Glutamatergic neuron (in vitro differentiated cells): Measurements from ENCODE around the gene PAIP2. TPM values are rescaled to one million over a fixed set of nuclear protein-coding genes. Genes with fewer than 3 reads are reported as not detected.

Experiments
- DNase-seq: peaks from one replicate; pipeline ENCODE4 v3.0.0; 2022
- H3K27ac Mint-ChIP-seq: one replicate; pipeline ENCODE4 v1.8.0; 2020; ENCODE audit warnings: mild to moderate bottlenecking, mixed read lengths, inconsistent platforms; ENCODE audit not compliant: unreplicated experiment
- H3K27me3 Mint-ChIP-seq: one replicate; pipeline ENCODE4 v1.8.0; 2020; ENCODE audit warnings: mild to moderate bottlenecking, moderate library complexity, mixed read lengths, inconsistent platforms; ENCODE audit not compliant: unreplicated experiment
- H3K36me3 Mint-ChIP-seq: one replicate; pipeline ENCODE4 v1.8.0; 2020; ENCODE audit warnings: mild to moderate bottlenecking, mixed read lengths, inconsistent platforms; ENCODE audit not compliant: unreplicated experiment
- H3K4me1 Mint-ChIP-seq: one replicate; pipeline ENCODE4 v1.8.0; 2020; ENCODE audit warnings: mild to moderate bottlenecking, low read depth, mixed read lengths, inconsistent platforms; ENCODE audit not compliant: unreplicated experiment
- H3K4me3 Mint-ChIP-seq: one replicate; pipeline ENCODE4 v1.8.0; 2020; ENCODE audit warnings: mild to moderate bottlenecking, mixed read lengths, inconsistent platforms; ENCODE audit not compliant: unreplicated experiment
- H3K9me3 Mint-ChIP-seq: one replicate; pipeline ENCODE4 v1.8.0; 2020; ENCODE audit warnings: mild to moderate bottlenecking, moderate library complexity, mixed read lengths, inconsistent platforms; ENCODE audit not compliant: unreplicated experiment
- total RNA-seq: library from RNA; stranded (reverse); fragmentation: NEBNext Ultra II Directional; extraction: Animal tissue kit (Norgen Biotek cat#: 25700); gene quantifications from one replicate; pipeline ENCODE4 v1.2.1, GENCODE V29; 2021; ENCODE audit not compliant: unreplicated experiment
- TF ChIP-seq, protein P1 (sequence below): fragments of 200-600 bp; sonication (generic); IDR thresholded peaks from one replicate; pipeline ENCODE4 v1.5.0; 2021; ENCODE audit not compliant: partially characterized antibody, unreplicated experiment

Gene PAIP2
- total RNA-seq, 1 donor from 2014 or later, result 128 TPM

- TF ChIP-seq, protein P1, sequence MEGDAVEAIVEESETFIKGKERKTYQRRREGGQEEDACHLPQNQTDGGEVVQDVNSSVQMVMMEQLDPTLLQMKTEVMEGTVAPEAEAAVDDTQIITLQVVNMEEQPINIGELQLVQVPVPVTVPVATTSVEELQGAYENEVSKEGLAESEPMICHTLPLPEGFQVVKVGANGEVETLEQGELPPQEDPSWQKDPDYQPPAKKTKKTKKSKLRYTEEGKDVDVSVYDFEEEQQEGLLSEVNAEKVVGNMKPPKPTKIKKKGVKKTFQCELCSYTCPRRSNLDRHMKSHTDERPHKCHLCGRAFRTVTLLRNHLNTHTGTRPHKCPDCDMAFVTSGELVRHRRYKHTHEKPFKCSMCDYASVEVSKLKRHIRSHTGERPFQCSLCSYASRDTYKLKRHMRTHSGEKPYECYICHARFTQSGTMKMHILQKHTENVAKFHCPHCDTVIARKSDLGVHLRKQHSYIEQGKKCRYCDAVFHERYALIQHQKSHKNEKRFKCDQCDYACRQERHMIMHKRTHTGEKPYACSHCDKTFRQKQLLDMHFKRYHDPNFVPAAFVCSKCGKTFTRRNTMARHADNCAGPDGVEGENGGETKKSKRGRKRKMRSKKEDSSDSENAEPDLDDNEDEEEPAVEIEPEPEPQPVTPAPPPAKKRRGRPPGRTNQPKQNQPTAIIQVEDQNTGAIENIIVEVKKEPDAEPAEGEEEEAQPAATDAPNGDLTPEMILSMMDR, result no peak
- peak overlapping the region; percentile 2 for H3K27ac Mint-ChIP-seq
- H3K36me3 Mint-ChIP-seq, result no peaks in the 10 kb centered on the region
- peaks cover 11% of the 10 kb centered on the region for H3K9me3 Mint-ChIP-seq
- DNase-seq, result no peak
- H3K4me3 Mint-ChIP-seq, result peak overlapping the region; percentile 1
- peaks cover 4% of the 10 kb centered on the region for H3K27me3 Mint-ChIP-seq
- peaks cover 37% of the 10 kb centered on the region for H3K4me1 Mint-ChIP-seq
These were observed 42.2 kb upstream of the PAIP2 start for GRCh38 chr5:139299486-139299885.

DNA sequence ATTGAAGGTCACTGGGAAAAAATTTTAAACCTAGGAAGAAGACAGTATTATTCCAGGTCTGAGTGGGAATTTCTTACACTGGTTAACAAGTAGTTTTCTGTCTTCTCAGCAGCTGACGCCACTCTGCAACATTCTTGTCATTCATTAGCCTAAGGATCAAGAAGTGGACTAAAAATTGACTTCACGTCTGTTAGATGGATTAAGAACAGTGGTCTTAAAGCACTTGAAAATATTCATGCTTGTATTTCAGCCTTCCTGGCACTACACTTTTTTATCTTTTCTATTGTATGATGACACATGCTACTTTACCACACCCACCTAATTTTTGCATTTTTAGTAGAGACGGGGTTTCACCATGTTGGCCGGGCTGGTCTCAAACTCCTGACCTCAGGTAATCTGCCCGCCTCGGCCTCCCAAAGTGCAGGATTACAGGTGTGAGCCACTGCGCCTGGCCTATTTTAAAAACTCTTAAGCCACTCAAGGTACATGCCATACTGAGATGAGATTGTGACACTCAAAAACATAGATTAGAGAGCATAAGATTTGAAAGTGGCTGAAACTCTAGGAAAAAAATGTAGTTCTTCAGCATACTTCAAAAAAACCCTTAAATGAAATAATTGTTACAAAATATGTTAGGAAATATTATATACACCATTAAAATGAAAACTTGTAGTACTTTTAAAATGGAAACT, 39.7 kb upstream of the PAIP2 start:
- Mint-ChIP-seq H3K27me3 (no peaks in the 10 kb centered on the region), H3K4me1 (peaks cover 45% of the 10 kb centered on the region), H3K9me3 (peaks cover 3% of the 10 kb centered on the region), H3K27ac (peak overlapping the region; percentile 29), H3K4me3 (no peak overlapping the region), H3K36me3 (no peaks in the 10 kb centered on the region)
- TF ChIP-seq, protein P1, result no peak
- no peak for DNase-seq

- H3K4me1 Mint-ChIP-seq, result peaks cover 39% of the 10 kb centered on the region
- peaks cover 3% of the 10 kb centered on the region for H3K9me3 Mint-ChIP-seq
- TF ChIP-seq, protein P1, result no peak
- no peak overlapping the region for H3K4me3 Mint-ChIP-seq
- no peaks in the 10 kb centered on the region for H3K36me3 Mint-ChIP-seq
- peaks cover 2% of the 10 kb centered on the region for H3K27me3 Mint-ChIP-seq
- H3K27ac Mint-ChIP-seq, result no peak overlapping the region
- DNase-seq, result no peak
These were observed 37.0 kb upstream of the PAIP2 start for GRCh38 chr5:139304391-139305324.

- H3K4me3 Mint-ChIP-seq, result no peak overlapping the region
- peaks cover 43% of the 10 kb centered on the region for H3K4me1 Mint-ChIP-seq
- peaks cover 2% of the 10 kb centered on the region for H3K27me3 Mint-ChIP-seq
- H3K36me3 Mint-ChIP-seq, result no peaks in the 10 kb centered on the region
- no peak overlapping the region for H3K27ac Mint-ChIP-seq
- no peak for DNase-seq
- peaks cover 3% of the 10 kb centered on the region for H3K9me3 Mint-ChIP-seq
- TF ChIP-seq, protein P1, result no peak
These were observed 35.5 kb upstream of the PAIP2 start for GRCh38 chr5:139306197-139306596.
